Panc1 (cell line): Measurements from ENCODE around the gene KCNH6. TPM values are rescaled to one million over a fixed set of nuclear protein-coding genes. Genes with fewer than 3 reads are reported as not detected.

Source experiments
- ATAC-seq: fragments of 200-7000 bp; cut with Tn5 transposase; 2 replicates; pipeline ENCODE4 v1.9.1; 2020; ENCODE audit warnings: mild to moderate bottlenecking, moderate library complexity
- BruUV-seq: library from RNA; stranded (reverse); fragments of 400-500 nt; replicated peaks from 2 replicates; lab custom pipeline; 2021; lab: Mats Ljungman, UMichigan
- CTCF ChIA-PET: fragments of 300-600 bp; sonication (Branson Sonifier 250); formaldehyde crosslinking; loops from one replicate; lab custom pipeline; 2022; ENCODE audit warnings: antibody characterized with exemption; lab: Charles Lee
- POLR2A ChIA-PET: fragments of 300-600 bp; sonication (Branson Sonifier 250); formaldehyde crosslinking; loops from one replicate; lab custom pipeline; 2022; ENCODE audit warnings: antibody characterized with exemption; lab: Charles Lee
- DNase-seq: peaks from one replicate; pipeline ENCODE4 v3.0.0-alpha.2; 2010; ENCODE audit warnings: low read depth, low spot score
- H3K27ac ChIP-seq: 2 replicates; pipeline ENCODE4 v1.5.1; 2011; ENCODE audit warnings: mild to moderate bottlenecking, low read length, inconsistent platforms
- H3K27me3 ChIP-seq: fragments of 200-500 bp; sonication (Bioruptor generic); 2 replicates; pipeline ENCODE4 v1.6.0; 2014; ENCODE audit warnings: low read length, inconsistent platforms; ENCODE audit not compliant: control insufficient read depth, insufficient read depth
- H3K36me3 ChIP-seq: fragments of 200-500 bp; sonication (Bioruptor generic); 2 replicates; pipeline ENCODE4 v1.5.1; 2014; ENCODE audit warnings: inconsistent platforms, mild to moderate bottlenecking, low read length, moderate library complexity; ENCODE audit not compliant: control insufficient read depth, insufficient read depth
- H3K4me1 ChIP-seq: 2 replicates; pipeline ENCODE4 v1.5.1; 2011; ENCODE audit warnings: inconsistent platforms, mild to moderate bottlenecking, low read length, moderate library complexity; ENCODE audit not compliant: control insufficient read depth, insufficient read depth
- H3K4me3 ChIP-seq, 2 experiments: 2 replicates each; pipeline ENCODE4 v1.5.1; 2011 to 2012; ENCODE audit warnings: low read depth in 2 of 2, low read length in 2 of 2, mild to moderate bottlenecking in 2 of 2, inconsistent platforms in 1 of 2, moderate library complexity in 1 of 2
- H3K9me3 ChIP-seq: fragments of 200-500 bp; sonication (Bioruptor generic); 2 replicates; pipeline ENCODE4 v1.5.1; 2014; ENCODE audit warnings: low read depth, mild to moderate bottlenecking, inconsistent platforms, low read length, moderate library complexity; ENCODE audit not compliant: control insufficient read depth, insufficient read depth
- CTCF ChIP-seq: fragments of 450-650 bp; IDR thresholded peaks from 2 replicates; pipeline ENCODE4 v1.5.1; 2017; ENCODE audit warnings: mild to moderate bottlenecking
- POLR2AphosphoS5 ChIP-seq: IDR thresholded peaks from 2 replicates; pipeline ENCODE4 v1.6.1; 2012; ENCODE audit warnings: mild to moderate bottlenecking, low read depth, low read length, moderate library complexity
- REST ChIP-seq, 2 experiments: IDR thresholded peaks; 2 replicates each; pipeline ENCODE4 v1.6.1; 2011 to 2012; ENCODE audit warnings: low read depth in 2 of 2, control low read depth in 1 of 2, low read length in 1 of 2, mild to moderate bottlenecking in 1 of 2, moderate library complexity in 1 of 2; ENCODE audit not compliant: insufficient read depth in 1 of 2
- SIN3A ChIP-seq: IDR thresholded peaks from 2 replicates; pipeline ENCODE4 v1.6.1; 2012; ENCODE audit warnings: low read depth, mild to moderate bottlenecking, low read length, moderate library complexity, borderline replicate concordance; ENCODE audit not compliant: insufficient read depth
- TCF7L2 ChIP-seq: IDR thresholded peaks from 2 replicates; pipeline ENCODE4 v1.6.1; 2011; ENCODE audit warnings: mild to moderate bottlenecking, low read depth, low read length, inconsistent platforms
- in situ Hi-C: cut with HindIII; loops from 2 replicates; pipeline ENCODE4 v1.10.0; 2016; ENCODE audit warnings: low sequenced_read_pairs, low pct_unique_long_range_greater_than_20kb
- intact Hi-C: fragments of 100-400 bp; cut with micrococcal nuclease; formaldehyde crosslinking; loops from one replicate; pipeline ENCODE4 v1.10.0; 2022; ENCODE audit not compliant: unreplicated experiment
- total RNA-seq: library from RNA; stranded (reverse); gene quantifications from one replicate; pipeline ENCODE4 v1.2.1, GENCODE V29; 2021; ENCODE audit not compliant: unreplicated experiment

Gene KCNH6
- total RNA-seq, 1 experiment from 2014 or later = not detected

- Histone ChIP-seq H3K9me3 (no peaks in the 10 kb centered on the region), H3K27me3 (no peaks in the 10 kb centered on the region), H3K27ac (no peak overlapping the region), H3K4me3 (no peak overlapping the region), H3K36me3 (no peaks in the 10 kb centered on the region), H3K4me1 (no peaks in the 10 kb centered on the region)
- DNase-seq = no peak
- BruUV-seq = no TSS peak
- ATAC-seq = no peak
- TF ChIP-seq TCF7L2 = no peak
- TF ChIP-seq SIN3A = no peak
- no peak for TF ChIP-seq CTCF
- TF ChIP-seq POLR2AphosphoS5 = no peak
- no peak for TF ChIP-seq REST (IDR thresholded peaks at IDR 0.05; ENCODE audit: insufficient read depth in 1 of 2, low read depth in 2 of 2, low read length in 1 of 2)
- in situ Hi-C loops (no loop called here), intact Hi-C loops (no loop called here)
- POLR2A ChIA-PET = no interaction called here
- CTCF ChIA-PET = no interaction called here
Measured at GRCh38 chr17:63561819-63562218, 38.7 kb downstream of the KCNH6 start.

DNA sequence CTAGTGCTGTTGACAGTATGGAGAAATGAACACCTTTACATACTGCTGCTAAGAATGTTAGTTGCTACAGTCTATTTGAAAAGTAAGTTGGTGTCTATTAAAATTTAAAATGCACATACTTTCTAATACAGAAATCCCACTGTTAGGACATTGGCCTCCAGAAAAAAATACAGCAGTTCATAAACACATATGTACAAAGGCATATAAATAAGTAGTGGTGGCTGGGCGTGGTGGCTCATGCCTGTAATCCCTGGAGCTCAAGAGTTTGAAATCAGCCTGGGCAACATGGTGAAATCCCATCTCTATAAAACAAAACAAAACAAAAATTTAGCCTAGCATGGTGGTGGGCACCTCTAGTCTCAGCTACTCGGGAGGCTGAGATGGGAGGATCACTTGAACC is 40.2 kb downstream of the KCNH6 start:
- intact Hi-C loops = no loop called here
- in situ Hi-C loops = no loop called here
- Histone ChIP-seq H3K9me3 (no peaks in the 10 kb centered on the region), H3K36me3 (no peaks in the 10 kb centered on the region), H3K27ac (no peak overlapping the region), H3K4me1 (no peaks in the 10 kb centered on the region), H3K4me3 (no peak overlapping the region), H3K27me3 (no peaks in the 10 kb centered on the region)
- ATAC-seq = no peak
- POLR2A ChIA-PET = no interaction called here
- CTCF ChIA-PET = no interaction called here
- BruUV-seq = no TSS peak
- TF ChIP-seq SIN3A (no peak), REST (IDR thresholded peaks at IDR 0.05; ENCODE audit: insufficient read depth in 1 of 2, low read depth in 2 of 2, low read length in 1 of 2) (no peak)
- no peak for DNase-seq
